Measurements from ENCODE around the gene SHC1.

Gene SHC1

GRCh38 chr1:154960446-154961136 is 10.0 kb downstream of the SHC1 start:
- Histone ChIP-seq H3K4me3 (peak overlapping the region; percentile 93), H3K36me3 (ENCODE audit: insufficient read depth, low read length) (peaks cover 39% of the 10 kb centered on the region), H3K27ac (peak overlapping the region; percentile 42; the same call in 1 of the 2 replicates), H3K9ac (ENCODE audit: insufficient read length) (peak overlapping the region; percentile 97), H3K9me3 (ENCODE audit: low read depth, low read length) (no peaks in the 10 kb centered on the region)
- TF ChIP-seq POLR2AphosphoS5 (IDR thresholded peaks at IDR 0.05; ENCODE audit: borderline replicate concordance, low read depth, low read length) (no peak), FOXP2 (optimal IDR thresholded peaks at IDR 0.05; ENCODE audit: control extremely low read depth, extremely low read length, insufficient read depth) (no peak), EZH2 (IDR thresholded peaks at IDR 0.05) (no peak)
- no peak for DNase-seq (ENCODE audit: low read depth, low spot score)

- Histone ChIP-seq H3K9ac (ENCODE audit: insufficient read length) (no peak overlapping the region), H3K9me3 (ENCODE audit: low read depth, low read length) (no peaks in the 10 kb centered on the region), H3K27ac (no peak overlapping the region), H3K36me3 (ENCODE audit: insufficient read depth, low read length) (peaks cover 30% of the 10 kb centered on the region), H3K4me3 (no peak overlapping the region)
- TF ChIP-seq FOXP2 (optimal IDR thresholded peaks at IDR 0.05; ENCODE audit: control extremely low read depth, extremely low read length, insufficient read depth): no peak
- TF ChIP-seq EZH2 (IDR thresholded peaks at IDR 0.05): no peak
- TF ChIP-seq POLR2AphosphoS5 (IDR thresholded peaks at IDR 0.05; ENCODE audit: borderline replicate concordance, low read depth, low read length): no peak
- DNase-seq (ENCODE audit: low read depth, low spot score): no peak
Measured at GRCh38 chr1:154959426-154959780, 11.1 kb downstream of the SHC1 start.

GRCh38 chr1:154958681-154959425 is 11.7 kb downstream of the SHC1 start:
- Histone ChIP-seq H3K9ac (ENCODE audit: insufficient read length) (no peak overlapping the region), H3K36me3 (ENCODE audit: insufficient read depth, low read length) (peaks cover 25% of the 10 kb centered on the region), H3K4me3 (no peak overlapping the region), H3K27ac (no peak overlapping the region), H3K9me3 (ENCODE audit: low read depth, low read length) (no peaks in the 10 kb centered on the region)
- no peak for DNase-seq (ENCODE audit: low read depth, low spot score)
- TF ChIP-seq POLR2AphosphoS5 (IDR thresholded peaks at IDR 0.05; ENCODE audit: borderline replicate concordance, low read depth, low read length): no peak
- no peak for TF ChIP-seq EZH2 (IDR thresholded peaks at IDR 0.05)
- TF ChIP-seq FOXP2 (optimal IDR thresholded peaks at IDR 0.05; ENCODE audit: control extremely low read depth, extremely low read length, insufficient read depth): no peak

GRCh38 chr1:154958036-154958435 is 12.5 kb downstream of the SHC1 start:
- TF ChIP-seq EZH2 (IDR thresholded peaks at IDR 0.05) (no peak), POLR2AphosphoS5 (IDR thresholded peaks at IDR 0.05; ENCODE audit: borderline replicate concordance, low read depth, low read length) (no peak), FOXP2 (optimal IDR thresholded peaks at IDR 0.05; ENCODE audit: control extremely low read depth, extremely low read length, insufficient read depth) (no peak)
- H3K4me3 ChIP-seq: no peak overlapping the region
- H3K36me3 ChIP-seq (ENCODE audit: insufficient read depth, low read length): peaks cover 17% of the 10 kb centered on the region
- H3K27ac ChIP-seq: no peak overlapping the region
- H3K9ac ChIP-seq (ENCODE audit: insufficient read length): no peak overlapping the region
- no peaks in the 10 kb centered on the region for H3K9me3 ChIP-seq (ENCODE audit: low read depth, low read length)
- no peak for DNase-seq (ENCODE audit: low read depth, low spot score)

- no peak overlapping the region for H3K9ac ChIP-seq (ENCODE audit: insufficient read length)
- H3K9me3 ChIP-seq (ENCODE audit: low read depth, low read length): no peaks in the 10 kb centered on the region
- no peak overlapping the region for H3K4me3 ChIP-seq
- no peak for DNase-seq (ENCODE audit: low read depth, low spot score)
- no peak for TF ChIP-seq POLR2AphosphoS5 (IDR thresholded peaks at IDR 0.05; ENCODE audit: borderline replicate concordance, low read depth, low read length)
- no peak for TF ChIP-seq EZH2 (IDR thresholded peaks at IDR 0.05)
- no peak for TF ChIP-seq FOXP2 (optimal IDR thresholded peaks at IDR 0.05; ENCODE audit: control extremely low read depth, extremely low read length, insufficient read depth)
- no peak overlapping the region for H3K27ac ChIP-seq
- peaks cover 14% of the 10 kb centered on the region; the same call in 1 of the 2 replicates for H3K36me3 ChIP-seq (ENCODE audit: insufficient read depth, low read length)
Measured at GRCh38 chr1:154957091-154957657, 13.4 kb downstream of the SHC1 start.

- Histone ChIP-seq H3K4me3 (peak overlapping the region; percentile 87), H3K27ac (no peak overlapping the region), H3K9me3 (ENCODE audit: low read depth, low read length) (no peaks in the 10 kb centered on the region), H3K36me3 (ENCODE audit: insufficient read depth, low read length) (peaks cover 14% of the 10 kb centered on the region; the same call in 1 of the 2 replicates), H3K9ac (ENCODE audit: insufficient read length) (peak overlapping the region; percentile 74)
- no peak for TF ChIP-seq EZH2 (IDR thresholded peaks at IDR 0.05)
- no peak for TF ChIP-seq FOXP2 (optimal IDR thresholded peaks at IDR 0.05; ENCODE audit: control extremely low read depth, extremely low read length, insufficient read depth)
- TF ChIP-seq POLR2AphosphoS5 (IDR thresholded peaks at IDR 0.05; ENCODE audit: borderline replicate concordance, low read depth, low read length): no peak
- DNase-seq (ENCODE audit: low read depth, low spot score): no peak
Measured at GRCh38 chr1:154956544-154956941, 14.0 kb downstream of the SHC1 start.

GRCh38 chr1:154955718-154956543 is 14.6 kb downstream of the SHC1 start, which contains the start of gene PBXIP1:
Gene PBXIP1, minus strand, starts transcription at chr1:154956099. Its CDS starts 2,378 bp downstream, at chr1:154953721.
- peak within 1 kb of the TSS; percentile 87 for H3K4me3 ChIP-seq
- H3K36me3 ChIP-seq (ENCODE audit: insufficient read depth, low read length): peaks cover 14% of the 10 kb centered on the region; the same call in 1 of the 2 replicates
- peak; percentile 85 for DNase-seq (ENCODE audit: low read depth, low spot score)
- no peaks in the 10 kb centered on the region for H3K9me3 ChIP-seq (ENCODE audit: low read depth, low read length)
- peak within 1 kb of the TSS; percentile 74 for H3K9ac ChIP-seq (ENCODE audit: insufficient read length)
- H3K27ac ChIP-seq: peak within 1 kb of the TSS; percentile 74
- TF ChIP-seq EZH2 (IDR thresholded peaks at IDR 0.05) (no peak), FOXP2 (optimal IDR thresholded peaks at IDR 0.05; ENCODE audit: control extremely low read depth, extremely low read length, insufficient read depth) (no peak), POLR2AphosphoS5 (IDR thresholded peaks at IDR 0.05; ENCODE audit: borderline replicate concordance, low read depth, low read length) (peak; percentile 44)

Measured in SK-N-MC (cell line).